Measurements from ENCODE around the gene BACH2. TPM values are rescaled to one million over a fixed set of nuclear protein-coding genes. Genes with fewer than 3 reads are reported as not detected.

BACH2 gene
- total and polyA plus RNA-seq, 7 donors, result 0.12 to 16.9 (median 5.9) TPM

GRCh38 chr6:89950446-89950845 is 346.2 kb downstream of the BACH2 start:
- Histone ChIP-seq H3K4me3 (no peak overlapping the region), H3K27ac (no peak overlapping the region), H3K9me3 (no peaks in the 10 kb centered on the region), H3K4me1 (no peaks in the 10 kb centered on the region), H3K36me3 (ENCODE audit: insufficient read depth in 1 of 2, low read depth in 1 of 2) (peaks cover 0 to 29% of the 10 kb centered on the region in 2 donors), H3K27me3 (ENCODE audit: insufficient read depth in 3 of 3, low read length in 2 of 3) (no peaks in the 10 kb centered on the region)
- TF ChIP-seq, protein P1, sequence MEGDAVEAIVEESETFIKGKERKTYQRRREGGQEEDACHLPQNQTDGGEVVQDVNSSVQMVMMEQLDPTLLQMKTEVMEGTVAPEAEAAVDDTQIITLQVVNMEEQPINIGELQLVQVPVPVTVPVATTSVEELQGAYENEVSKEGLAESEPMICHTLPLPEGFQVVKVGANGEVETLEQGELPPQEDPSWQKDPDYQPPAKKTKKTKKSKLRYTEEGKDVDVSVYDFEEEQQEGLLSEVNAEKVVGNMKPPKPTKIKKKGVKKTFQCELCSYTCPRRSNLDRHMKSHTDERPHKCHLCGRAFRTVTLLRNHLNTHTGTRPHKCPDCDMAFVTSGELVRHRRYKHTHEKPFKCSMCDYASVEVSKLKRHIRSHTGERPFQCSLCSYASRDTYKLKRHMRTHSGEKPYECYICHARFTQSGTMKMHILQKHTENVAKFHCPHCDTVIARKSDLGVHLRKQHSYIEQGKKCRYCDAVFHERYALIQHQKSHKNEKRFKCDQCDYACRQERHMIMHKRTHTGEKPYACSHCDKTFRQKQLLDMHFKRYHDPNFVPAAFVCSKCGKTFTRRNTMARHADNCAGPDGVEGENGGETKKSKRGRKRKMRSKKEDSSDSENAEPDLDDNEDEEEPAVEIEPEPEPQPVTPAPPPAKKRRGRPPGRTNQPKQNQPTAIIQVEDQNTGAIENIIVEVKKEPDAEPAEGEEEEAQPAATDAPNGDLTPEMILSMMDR (IDR thresholded peaks at IDR 0.05), result no peak
- no peak for DNase-seq
- intact Hi-C loops (cut with DNase I), result no loop called here
- 81 to 92% (median 82%) methylated on average over 17 of the region's 17 CpGs for WGBS, 3 donors
- ATAC-seq, result no peak

DNA sequence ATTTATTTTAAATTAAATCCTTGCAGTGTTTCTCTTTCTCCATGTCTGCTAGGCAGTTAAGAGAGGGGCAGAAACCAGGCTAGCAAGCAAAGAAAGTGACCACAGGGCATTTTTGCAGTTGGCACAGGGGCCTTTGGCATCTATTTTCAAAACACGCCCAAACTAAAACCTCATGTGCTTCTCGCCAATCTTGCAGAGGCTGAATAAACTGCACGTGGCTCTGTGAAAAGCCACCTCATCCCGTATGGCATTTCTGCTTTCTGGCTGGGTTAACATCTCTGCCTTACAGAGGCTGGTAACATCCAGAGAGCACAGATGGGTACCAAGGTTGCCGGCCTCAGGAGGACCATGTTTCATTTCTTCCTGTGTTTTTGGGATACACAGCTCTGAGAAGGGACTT is 347.8 kb downstream of the BACH2 start:
- no peak overlapping the region for H3K27ac ChIP-seq
- TF ChIP-seq, protein P1 (IDR thresholded peaks at IDR 0.05), result no peak
- intact Hi-C loops (cut with DNase I), result no loop called here
- H3K27me3 ChIP-seq (ENCODE audit: insufficient read depth in 3 of 3, low read length in 2 of 3), result no peaks in the 10 kb centered on the region
- no peak overlapping the region for H3K4me3 ChIP-seq
- DNase-seq (no peak), ATAC-seq (no peak)
- H3K36me3 ChIP-seq (ENCODE audit: insufficient read depth in 1 of 2, low read depth in 1 of 2), result peaks cover 0 to 29% of the 10 kb centered on the region in 2 donors
- H3K4me1 ChIP-seq, result no peaks in the 10 kb centered on the region
- WGBS, 3 donors, result 52 to 78% (median 57%) methylated on average over 5 of the region's 5 CpGs
- H3K9me3 ChIP-seq, result peaks cover 3% of the 10 kb centered on the region

- WGBS, 3 donors, result 83 to 100% (median 86%) methylated on average over 1 of the region's 1 CpG
- Histone ChIP-seq H3K27me3 (ENCODE audit: insufficient read depth in 3 of 3, low read length in 2 of 3) (no peaks in the 10 kb centered on the region), H3K36me3 (ENCODE audit: insufficient read depth in 1 of 2, low read depth in 1 of 2) (peaks cover 0 to 12% of the 10 kb centered on the region in 2 donors), H3K9me3 (peaks cover 3% of the 10 kb centered on the region), H3K4me1 (peaks cover 14% of the 10 kb centered on the region), H3K4me3 (no peak overlapping the region), H3K27ac (no peak overlapping the region)
- intact Hi-C loops (cut with DNase I), result loop anchor here (5.0 kb wide), 2 partner anchors 357 to 447 kb away; no protein-coding TSS in a partner anchor
- ATAC-seq, result no peak
- DNase-seq, result no peak
- TF ChIP-seq, protein P1 (IDR thresholded peaks at IDR 0.05), result peak; percentile 40
These were observed 351.7 kb downstream of the BACH2 start for GRCh38 chr6:89944826-89945407.

DNA sequence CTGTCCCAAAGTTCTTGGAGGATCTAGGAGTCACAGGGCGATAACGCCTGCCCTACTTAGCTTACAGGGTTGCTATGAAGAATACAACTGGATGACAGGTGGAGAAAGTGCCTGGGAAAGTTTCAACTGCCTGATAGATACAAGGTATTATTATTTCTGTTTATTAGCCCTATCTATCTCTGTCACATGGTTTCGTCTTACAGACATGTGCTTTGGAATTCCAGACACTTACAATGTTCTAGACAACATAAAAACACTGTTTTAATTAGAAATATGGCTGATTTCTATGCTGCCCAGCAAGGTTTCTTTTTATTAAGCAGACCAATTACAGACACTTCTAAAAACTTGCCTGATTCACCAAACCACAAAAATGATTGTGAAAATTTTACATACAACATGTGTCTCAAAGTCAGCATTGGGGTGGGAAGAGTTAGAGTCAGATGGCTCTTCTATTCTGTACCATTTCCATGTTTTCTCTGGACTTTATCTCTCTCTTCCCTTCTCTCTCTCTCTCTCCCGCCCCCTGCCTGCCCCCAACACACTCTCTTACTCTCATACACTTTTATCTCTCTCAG is 352.4 kb downstream of the BACH2 start:
- Histone ChIP-seq H3K27ac (no peak overlapping the region), H3K27me3 (ENCODE audit: insufficient read depth in 3 of 3, low read length in 2 of 3) (no peaks in the 10 kb centered on the region), H3K4me1 (peaks cover 14% of the 10 kb centered on the region), H3K9me3 (peaks cover 3% of the 10 kb centered on the region), H3K4me3 (no peak overlapping the region), H3K36me3 (ENCODE audit: insufficient read depth in 1 of 2, low read depth in 1 of 2) (peaks cover 0 to 6% of the 10 kb centered on the region in 2 donors)
- WGBS, 3 donors, result 62 to 86% (median 64%) methylated on average over 4 of the region's 4 CpGs
- ATAC-seq (no peak), DNase-seq (no peak)
- TF ChIP-seq, protein P1 (IDR thresholded peaks at IDR 0.05), result no peak
- intact Hi-C loops (cut with DNase I), result loop anchor here (5.0 kb wide), 2 partner anchors 358 to 448 kb away; no protein-coding TSS in a partner anchor
